Esophagus muscularis mucosa (tissue), 4 donors: ENCODE data around the gene NMUR1. TPM values are rescaled to one million over a fixed set of nuclear protein-coding genes. Genes with fewer than 3 reads are reported as not detected.

Experiments
- DNase-seq: peaks from one replicate; pipeline ENCODE4 v3.0.0-alpha.2; 2017; ENCODE audit errors: extremely low spot score
- H3K27ac ChIP-seq, 4 donors: fragments of 200-600 bp; sonication (generic); replicated peaks in 1 of 4; 1 replicate in 3 of 4; 2 replicates in 1 of 4; pipeline ENCODE4 v1.5.1; 2016 to 2019; ENCODE audit warnings: mild to moderate bottlenecking in 1 of 4
- H3K27me3 ChIP-seq, 4 donors: fragments of 200-600 bp; sonication (generic); one replicate each; pipeline versions ENCODE4 v1.5.1 to v1.6.0; 2016 to 2019
- H3K36me3 ChIP-seq, 4 donors: fragments of 200-600 bp; sonication (generic); one replicate each; pipeline ENCODE4 v1.5.1; 2016 to 2019
- H3K4me1 ChIP-seq, 4 donors: fragments of 200-600 bp; sonication (generic); one replicate each; pipeline ENCODE4 v1.5.1; 2016 to 2019
- H3K4me3 ChIP-seq, 4 donors: fragments of 200-600 bp; sonication (generic); 1 replicate in 2 of 4; 2 replicates in 2 of 4; pipeline ENCODE4 v1.5.1; 2016 to 2019; ENCODE audit warnings: mild to moderate bottlenecking in 4 of 4, moderate library complexity in 1 of 4
- H3K9me3 ChIP-seq, 4 donors: fragments of 200-600 bp; sonication (generic); 1 replicate in 3 of 4; 2 replicates in 1 of 4; pipeline ENCODE4 v1.5.1; 2016 to 2019
- CTCF ChIP-seq, 3 experiments: fragments of 200-600 bp in 2 of 3; fragments of 450-650 bp in 1 of 3; sonication (generic) in 2 of 3; IDR thresholded peaks; one replicate each; pipeline ENCODE4 v1.5.1; 2017 to 2019; ENCODE audit warnings: antibody characterized with exemption in 3 of 3, mild to moderate bottlenecking in 2 of 3, moderate library complexity in 1 of 3
- EP300 ChIP-seq: sonication (generic); formaldehyde crosslinking; IDR thresholded peaks from one replicate; pipeline ENCODE4 v1.6.1; 2017; ENCODE audit warnings: antibody characterized with exemption
- POLR2A ChIP-seq: fragments of 450-650 bp; IDR thresholded peaks from one replicate; pipeline ENCODE4 v1.6.1; 2017; ENCODE audit warnings: antibody characterized with exemption, moderate library complexity, mild to moderate bottlenecking, low read depth
- POLR2AphosphoS5 ChIP-seq, 2 donors: sonication (generic); formaldehyde crosslinking; IDR thresholded peaks; one replicate each; pipeline ENCODE4 v1.6.1; 2017; ENCODE audit warnings: antibody characterized with exemption in 2 of 2
- WGBS: methylation state at CpG from one replicate; pipeline ENCODE4 v1.1.5; 2018; 5-methylcytosine and 5-hydroxymethylcytosine counted together
- intact Hi-C: fragments of 100-400 bp; cut with DNase I; formaldehyde crosslinking; loops from one replicate; pipeline ENCODE4 v1.15.1; 2023
- total RNA-seq, 4 donors: library from RNA; depleted of rRNA; stranded (reverse); fragments of >200 nt; gene quantifications; one replicate each; pipeline versions ENCODE4 v1.1.0 to v1.2.1, GENCODE V29; 2016

NMUR1 gene
- total RNA-seq, 4 donors from 2014 or later, result 1.2 to 5.4 (median 2.5) TPM

GRCh38 chr2:231545105-231545902 lies 15.1 kb upstream of the NMUR1 start:
- Histone ChIP-seq H3K36me3 (no peaks in the 10 kb centered on the region), H3K27ac (peak overlapping the region in 1 of 4 donors; percentile 55), H3K4me1 (peaks cover 17 to 25% (median 23%) of the 10 kb centered on the region in 4 donors), H3K9me3 (peaks cover 0 to 8% (median 2%) of the 10 kb centered on the region in 4 donors), H3K27me3 (no peaks in the 10 kb centered on the region), H3K4me3 (no peak overlapping the region)
- no peak for TF ChIP-seq POLR2A
- TF ChIP-seq CTCF (IDR thresholded peaks at IDR 0.05), result no peak
- no peak for TF ChIP-seq EP300
- TF ChIP-seq POLR2AphosphoS5 (IDR thresholded peaks at IDR 0.05), result no peak
- intact Hi-C loops, result no loop called here
- DNase-seq, result no peak
- WGBS, result 41% methylated on average over 14 of the region's 14 CpGs

GRCh38 chr2:231542136-231542535 lies 11.9 kb upstream of the NMUR1 start:
- intact Hi-C loops, result no loop called here
- Histone ChIP-seq H3K4me3 (no peak overlapping the region), H3K27ac (peak overlapping the region; percentile 47 to 77 (median 66)), H3K36me3 (no peaks in the 10 kb centered on the region), H3K4me1 (peaks cover 17 to 30% (median 23%) of the 10 kb centered on the region in 4 donors), H3K27me3 (no peaks in the 10 kb centered on the region), H3K9me3 (peaks cover 0 to 8% (median 2%) of the 10 kb centered on the region in 4 donors)
- WGBS, result 50% methylated on average over 3 of the region's 3 CpGs
- no peak for DNase-seq
- no peak for TF ChIP-seq CTCF (IDR thresholded peaks at IDR 0.05)
- TF ChIP-seq POLR2A, result no peak
- TF ChIP-seq POLR2AphosphoS5 (IDR thresholded peaks at IDR 0.05), result peak; percentile 24 to 58

GRCh38 chr2:231541645-231542044 lies 11.4 kb upstream of the NMUR1 start:
- no peak for DNase-seq
- Histone ChIP-seq H3K4me3 (no peak overlapping the region), H3K27ac (peak overlapping the region; percentile 47 to 77 (median 66)), H3K4me1 (peaks cover 17 to 30% (median 23%) of the 10 kb centered on the region in 4 donors), H3K27me3 (no peaks in the 10 kb centered on the region), H3K36me3 (no peaks in the 10 kb centered on the region), H3K9me3 (peaks cover 0 to 8% (median 2%) of the 10 kb centered on the region in 4 donors)
- no peak for TF ChIP-seq EP300
- TF ChIP-seq CTCF (IDR thresholded peaks at IDR 0.05), result peak in 1 of 3 experiments; percentile 6
- TF ChIP-seq POLR2A, result no peak
- intact Hi-C loops, result no loop called here
- WGBS, result 55% methylated on average over 10 of the region's 11 CpGs

GRCh38 chr2:231539991-231540390 lies 9.7 kb upstream of the NMUR1 start:
- no peak for DNase-seq
- Histone ChIP-seq H3K27ac (no peak overlapping the region), H3K9me3 (peaks cover 0 to 8% (median 2%) of the 10 kb centered on the region in 4 donors), H3K27me3 (no peaks in the 10 kb centered on the region), H3K36me3 (no peaks in the 10 kb centered on the region), H3K4me1 (peaks cover 3 to 23% (median 12%) of the 10 kb centered on the region in 4 donors), H3K4me3 (no peak overlapping the region)
- intact Hi-C loops, result no loop called here
- WGBS, result 84% methylated on average over 4 of the region's 4 CpGs
- TF ChIP-seq EP300 (no peak), POLR2AphosphoS5 (IDR thresholded peaks at IDR 0.05) (no peak), CTCF (IDR thresholded peaks at IDR 0.05) (no peak), POLR2A (no peak)
